Endothelial cell (in vitro differentiated cells): ENCODE measurements around the gene TMEM219. TPM values are rescaled to one million over a fixed set of nuclear protein-coding genes. Genes with fewer than 3 reads are reported as not detected.

Source experiments
- DNase-seq: peaks from one replicate; pipeline ENCODE4 v3.0.0; 2021; ENCODE audit warnings: low spot score
- H3K27ac Mint-ChIP-seq: one replicate; pipeline ENCODE4 v1.8.0; 2021; ENCODE audit warnings: mixed read lengths, inconsistent platforms; ENCODE audit not compliant: unreplicated experiment
- H3K27me3 Mint-ChIP-seq: one replicate; pipeline ENCODE4 v1.8.0; 2021; ENCODE audit warnings: mild to moderate bottlenecking, moderate library complexity, mixed read lengths, inconsistent platforms; ENCODE audit not compliant: unreplicated experiment
- H3K36me3 Mint-ChIP-seq: one replicate; pipeline ENCODE4 v1.8.0; 2021; ENCODE audit warnings: mild to moderate bottlenecking, low read depth, mixed read lengths, inconsistent platforms; ENCODE audit not compliant: unreplicated experiment
- H3K4me1 Mint-ChIP-seq: one replicate; pipeline ENCODE4 v1.8.0; 2021; ENCODE audit warnings: mild to moderate bottlenecking, mixed read lengths, inconsistent platforms; ENCODE audit not compliant: unreplicated experiment
- H3K4me3 Mint-ChIP-seq: one replicate; pipeline ENCODE4 v1.8.0; 2021; ENCODE audit warnings: mild to moderate bottlenecking, mixed read lengths, inconsistent platforms; ENCODE audit not compliant: unreplicated experiment
- H3K9me3 Mint-ChIP-seq: one replicate; pipeline ENCODE4 v1.8.0; 2021; ENCODE audit warnings: mixed read lengths, inconsistent platforms; ENCODE audit not compliant: unreplicated experiment
- CTCF ChIP-seq: fragments of 200-600 bp; sonication (generic); IDR thresholded peaks from one replicate; pipeline ENCODE4 v1.5.0; 2021; ENCODE audit warnings: antibody characterized with exemption; ENCODE audit not compliant: unreplicated experiment
- total RNA-seq: library from RNA; stranded (reverse); fragmentation: NEBNext Ultra II Directional; extraction: Animal tissue kit (Norgen Biotek cat#: 25700); gene quantifications from one replicate; pipeline ENCODE4 v1.2.1, GENCODE V29; 2021; ENCODE audit not compliant: unreplicated experiment

The TMEM219 gene
- total RNA-seq, 1 donor from 2014 or later = 217 TPM

- H3K4me1 Mint-ChIP-seq = peaks cover 26% of the 10 kb centered on the region
- H3K9me3 Mint-ChIP-seq = no peaks in the 10 kb centered on the region
- peak; percentile 23 for DNase-seq
- no peak for TF ChIP-seq CTCF
- peak overlapping the region; percentile 98 for H3K27ac Mint-ChIP-seq
- H3K4me3 Mint-ChIP-seq = peak overlapping the region; percentile 94
- H3K27me3 Mint-ChIP-seq = peaks cover 13% of the 10 kb centered on the region
- H3K36me3 Mint-ChIP-seq = peaks cover 6% of the 10 kb centered on the region
These were observed 590 bp downstream of the TMEM219 start for GRCh38 chr16:29962344-29962994.

- Mint-ChIP-seq H3K27me3 (peaks cover 13% of the 10 kb centered on the region), H3K9me3 (no peaks in the 10 kb centered on the region), H3K36me3 (peaks cover 8% of the 10 kb centered on the region), H3K4me1 (peaks cover 26% of the 10 kb centered on the region), H3K4me3 (peak overlapping the region; percentile 94), H3K27ac (peak overlapping the region; percentile 98)
- DNase-seq = no peak
- TF ChIP-seq CTCF = no peak
These were observed 1.3 kb downstream of the TMEM219 start for GRCh38 chr16:29963021-29963743.

- no peak overlapping the region for H3K27ac Mint-ChIP-seq
- no peak for DNase-seq
- H3K9me3 Mint-ChIP-seq = no peaks in the 10 kb centered on the region
- no peak for TF ChIP-seq CTCF
- H3K4me1 Mint-ChIP-seq = peaks cover 24% of the 10 kb centered on the region
- peaks cover 8% of the 10 kb centered on the region for H3K27me3 Mint-ChIP-seq
- peaks cover 39% of the 10 kb centered on the region for H3K36me3 Mint-ChIP-seq
- peak overlapping the region; percentile 30 for H3K4me3 Mint-ChIP-seq
These were observed 6.3 kb downstream of the TMEM219 start for GRCh38 chr16:29968205-29968604.

GRCh38 chr16:29971304-29971703, 9.4 kb downstream of the TMEM219 start:
- Mint-ChIP-seq H3K4me3 (no peak overlapping the region), H3K9me3 (no peaks in the 10 kb centered on the region), H3K4me1 (peaks cover 28% of the 10 kb centered on the region), H3K27ac (no peak overlapping the region), H3K36me3 (peaks cover 45% of the 10 kb centered on the region), H3K27me3 (peaks cover 19% of the 10 kb centered on the region)
- no peak for TF ChIP-seq CTCF
- no peak for DNase-seq

- H3K27ac Mint-ChIP-seq = peak overlapping the region; percentile 93
- no peaks in the 10 kb centered on the region for H3K9me3 Mint-ChIP-seq
- DNase-seq = no peak
- H3K4me3 Mint-ChIP-seq = peak overlapping the region; percentile 86
- H3K4me1 Mint-ChIP-seq = peaks cover 39% of the 10 kb centered on the region
- peaks cover 27% of the 10 kb centered on the region for H3K27me3 Mint-ChIP-seq
- TF ChIP-seq CTCF = no peak
- peaks cover 45% of the 10 kb centered on the region for H3K36me3 Mint-ChIP-seq
These were observed 10.6 kb downstream of the TMEM219 start for GRCh38 chr16:29972500-29972899.
